Coronary artery (tissue), 2 donors: ENCODE measurements around the gene CLEC16A.

Experiments used
- DNase-seq: peaks from one replicate; pipeline ENCODE4 v3.0.0-alpha.2; 2017; ENCODE audit warnings: low spot score
- H3K27ac ChIP-seq, 2 donors: fragments of 200-600 bp; sonication (generic); one replicate each; pipeline ENCODE4 v1.5.1; 2016 to 2019
- H3K4me3 ChIP-seq: fragments of 200-600 bp; sonication (generic); 2 replicates; pipeline ENCODE4 v1.5.1; 2016; ENCODE audit warnings: mild to moderate bottlenecking, moderate library complexity
- TF ChIP-seq, protein P1 (sequence below): fragments of 200-600 bp; sonication (generic); IDR thresholded peaks from one replicate; pipeline ENCODE4 v1.5.1; 2019; ENCODE audit warnings: antibody characterized with exemption

CLEC16A gene

DNA sequence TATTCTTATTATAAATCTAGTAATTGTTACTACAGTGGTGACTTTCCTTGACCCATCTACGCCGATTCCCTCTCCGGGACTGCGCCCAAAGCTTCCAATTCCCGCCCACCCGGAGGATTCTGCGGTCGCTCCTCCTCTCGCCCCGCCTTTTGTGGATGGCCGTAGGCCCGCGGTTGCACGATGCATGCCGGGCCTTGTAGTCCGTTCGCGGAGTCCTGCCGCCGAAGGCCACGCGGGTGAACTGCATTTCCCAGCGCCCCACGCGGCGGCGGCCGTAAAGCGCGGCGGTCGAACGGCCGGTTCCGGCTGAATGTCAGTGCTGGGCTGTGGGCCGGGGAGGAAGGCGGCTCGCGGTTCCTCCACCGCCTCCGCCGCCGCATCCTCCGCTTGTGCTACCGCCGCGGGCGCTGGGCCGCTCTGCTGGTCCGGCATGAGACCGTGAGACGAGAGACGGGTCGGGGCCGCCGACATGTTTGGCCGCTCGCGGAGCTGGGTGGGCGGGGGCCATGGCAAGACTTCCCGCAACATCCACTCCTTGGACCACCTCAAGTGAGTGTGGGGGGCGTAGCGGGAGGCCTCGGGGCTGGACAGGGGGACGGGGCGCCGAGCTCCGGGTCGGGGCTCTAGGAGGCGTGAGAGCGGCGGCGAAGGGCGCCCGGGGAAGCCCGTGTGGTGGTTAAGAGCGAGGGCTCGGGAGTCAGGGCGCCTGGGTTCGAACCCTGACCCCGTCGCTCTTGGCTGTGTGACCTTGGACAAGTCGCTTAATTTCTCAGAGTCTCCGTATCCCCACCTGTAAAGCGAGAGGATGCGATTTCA lies at the start of gene CLEC16A:
Gene CLEC16A, plus strand, starts transcription at position 316 of the 816 bp plus-strand sequence. Its CDS starts 154 bp downstream, at position 470.
- peak within 1 kb of the TSS; percentile 81 to 88 for H3K27ac ChIP-seq
- peak within 1 kb of the TSS; percentile 99 for H3K4me3 ChIP-seq
- DNase-seq: peak; percentile 98
- TF ChIP-seq, protein P1, sequence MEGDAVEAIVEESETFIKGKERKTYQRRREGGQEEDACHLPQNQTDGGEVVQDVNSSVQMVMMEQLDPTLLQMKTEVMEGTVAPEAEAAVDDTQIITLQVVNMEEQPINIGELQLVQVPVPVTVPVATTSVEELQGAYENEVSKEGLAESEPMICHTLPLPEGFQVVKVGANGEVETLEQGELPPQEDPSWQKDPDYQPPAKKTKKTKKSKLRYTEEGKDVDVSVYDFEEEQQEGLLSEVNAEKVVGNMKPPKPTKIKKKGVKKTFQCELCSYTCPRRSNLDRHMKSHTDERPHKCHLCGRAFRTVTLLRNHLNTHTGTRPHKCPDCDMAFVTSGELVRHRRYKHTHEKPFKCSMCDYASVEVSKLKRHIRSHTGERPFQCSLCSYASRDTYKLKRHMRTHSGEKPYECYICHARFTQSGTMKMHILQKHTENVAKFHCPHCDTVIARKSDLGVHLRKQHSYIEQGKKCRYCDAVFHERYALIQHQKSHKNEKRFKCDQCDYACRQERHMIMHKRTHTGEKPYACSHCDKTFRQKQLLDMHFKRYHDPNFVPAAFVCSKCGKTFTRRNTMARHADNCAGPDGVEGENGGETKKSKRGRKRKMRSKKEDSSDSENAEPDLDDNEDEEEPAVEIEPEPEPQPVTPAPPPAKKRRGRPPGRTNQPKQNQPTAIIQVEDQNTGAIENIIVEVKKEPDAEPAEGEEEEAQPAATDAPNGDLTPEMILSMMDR: peak; percentile 10

DNA sequence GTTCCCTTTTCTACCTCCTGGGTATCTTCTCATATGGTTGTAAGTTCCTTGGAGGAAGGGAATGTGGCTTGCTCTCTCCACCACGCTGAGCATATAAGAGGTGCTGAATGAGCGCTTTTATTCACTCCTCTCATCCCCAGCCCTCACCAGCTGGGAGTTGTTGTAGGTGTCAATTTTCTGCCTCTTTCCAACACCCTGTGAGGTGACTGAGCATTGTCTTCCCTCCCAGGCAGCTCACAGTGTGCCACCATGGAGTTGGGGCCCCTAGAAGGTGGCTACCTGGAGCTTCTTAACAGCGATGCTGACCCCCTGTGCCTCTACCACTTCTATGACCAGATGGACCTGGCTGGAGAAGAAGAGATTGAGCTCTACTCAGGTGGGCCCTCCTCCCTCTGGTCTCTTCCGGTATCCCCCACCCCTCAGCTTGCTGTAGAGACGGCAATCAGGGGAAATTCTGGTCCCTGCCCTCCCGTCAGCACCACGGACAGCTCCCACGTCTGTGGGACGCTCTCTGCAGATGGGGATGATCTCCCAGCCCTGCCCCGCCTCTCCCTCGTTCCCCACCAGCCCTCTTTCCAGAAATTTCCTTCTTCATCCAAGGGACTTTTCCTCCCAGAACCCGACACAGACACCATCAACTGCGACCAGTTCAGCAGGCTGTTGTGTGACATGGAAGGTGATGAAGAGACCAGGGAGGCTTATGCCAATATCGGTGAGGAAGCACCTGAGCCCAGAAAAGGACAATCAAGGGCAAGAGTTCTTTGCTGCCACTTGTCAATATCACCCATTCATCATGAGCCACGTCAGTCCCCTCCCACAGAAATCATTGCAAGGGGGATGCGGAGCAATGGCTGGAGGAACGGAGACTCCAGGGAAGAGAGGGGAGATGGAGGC lies 49.1 kb upstream of the CLEC16A start:
- Histone ChIP-seq H3K4me3 (no peak overlapping the region), H3K27ac (no peak overlapping the region)
- no peak for DNase-seq
- TF ChIP-seq, protein P1: no peak

GRCh38 chr16:10896165-10896564 lies 48.2 kb upstream of the CLEC16A start:
- DNase-seq: no peak
- Histone ChIP-seq H3K27ac (no peak overlapping the region), H3K4me3 (no peak overlapping the region)
- TF ChIP-seq, protein P1: no peak

GRCh38 chr16:10896723-10897122 lies 47.6 kb upstream of the CLEC16A start:
- no peak overlapping the region for H3K4me3 ChIP-seq
- TF ChIP-seq, protein P1: no peak
- no peak overlapping the region for H3K27ac ChIP-seq
- no peak for DNase-seq

- TF ChIP-seq, protein P1: no peak
- Histone ChIP-seq H3K4me3 (no peak overlapping the region), H3K27ac (no peak overlapping the region)
- DNase-seq: no peak
Observed at GRCh38 chr16:10897134-10897533, 47.2 kb upstream of the CLEC16A start.

DNA sequence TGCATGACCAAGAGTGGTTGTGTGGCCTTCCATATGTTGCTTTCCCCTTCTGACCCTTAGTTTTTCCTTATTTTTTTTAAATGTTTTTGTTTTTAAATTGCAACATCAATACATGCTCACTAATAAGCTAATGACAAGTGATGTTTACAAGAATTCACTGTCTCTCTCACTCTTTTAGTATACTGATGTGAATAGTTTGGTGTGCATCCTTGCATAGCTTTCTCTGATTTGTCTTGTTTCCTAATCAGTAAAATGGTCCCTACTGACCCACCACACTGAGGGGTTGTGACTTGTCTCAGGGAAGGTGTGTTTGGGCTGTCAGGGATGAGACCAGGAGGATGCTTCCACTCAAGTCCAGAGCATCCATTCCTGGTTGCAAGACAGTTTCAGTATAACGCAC lies 41.4 kb upstream of the CLEC16A start:
- no peak for DNase-seq
- H3K27ac ChIP-seq: no peak overlapping the region
- TF ChIP-seq, protein P1: no peak
- H3K4me3 ChIP-seq: no peak overlapping the region
